Stimulated activated CD8-positive, alpha-beta memory T cell treated with anti-CD3 and anti-CD28 coated beads, Interleukin-15, amount 100 ng/mL, for 4 hours (primary cell): ENCODE results near the gene CENPB.
"Not testable (repeated sequence)": the region's sequence is repeated elsewhere in the genome, so short reads cannot be mapped to it uniquely, and the experiment has no call there.

Source experiments
- DNase-seq, 2 donors: peaks; one replicate each; pipeline ENCODE4 v3.0.0-alpha.2; 2020; ENCODE audit warnings: low read depth in 2 of 2

The CENPB gene, protein sequence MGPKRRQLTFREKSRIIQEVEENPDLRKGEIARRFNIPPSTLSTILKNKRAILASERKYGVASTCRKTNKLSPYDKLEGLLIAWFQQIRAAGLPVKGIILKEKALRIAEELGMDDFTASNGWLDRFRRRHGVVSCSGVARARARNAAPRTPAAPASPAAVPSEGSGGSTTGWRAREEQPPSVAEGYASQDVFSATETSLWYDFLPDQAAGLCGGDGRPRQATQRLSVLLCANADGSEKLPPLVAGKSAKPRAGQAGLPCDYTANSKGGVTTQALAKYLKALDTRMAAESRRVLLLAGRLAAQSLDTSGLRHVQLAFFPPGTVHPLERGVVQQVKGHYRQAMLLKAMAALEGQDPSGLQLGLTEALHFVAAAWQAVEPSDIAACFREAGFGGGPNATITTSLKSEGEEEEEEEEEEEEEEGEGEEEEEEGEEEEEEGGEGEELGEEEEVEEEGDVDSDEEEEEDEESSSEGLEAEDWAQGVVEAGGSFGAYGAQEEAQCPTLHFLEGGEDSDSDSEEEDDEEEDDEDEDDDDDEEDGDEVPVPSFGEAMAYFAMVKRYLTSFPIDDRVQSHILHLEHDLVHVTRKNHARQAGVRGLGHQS

DNA sequence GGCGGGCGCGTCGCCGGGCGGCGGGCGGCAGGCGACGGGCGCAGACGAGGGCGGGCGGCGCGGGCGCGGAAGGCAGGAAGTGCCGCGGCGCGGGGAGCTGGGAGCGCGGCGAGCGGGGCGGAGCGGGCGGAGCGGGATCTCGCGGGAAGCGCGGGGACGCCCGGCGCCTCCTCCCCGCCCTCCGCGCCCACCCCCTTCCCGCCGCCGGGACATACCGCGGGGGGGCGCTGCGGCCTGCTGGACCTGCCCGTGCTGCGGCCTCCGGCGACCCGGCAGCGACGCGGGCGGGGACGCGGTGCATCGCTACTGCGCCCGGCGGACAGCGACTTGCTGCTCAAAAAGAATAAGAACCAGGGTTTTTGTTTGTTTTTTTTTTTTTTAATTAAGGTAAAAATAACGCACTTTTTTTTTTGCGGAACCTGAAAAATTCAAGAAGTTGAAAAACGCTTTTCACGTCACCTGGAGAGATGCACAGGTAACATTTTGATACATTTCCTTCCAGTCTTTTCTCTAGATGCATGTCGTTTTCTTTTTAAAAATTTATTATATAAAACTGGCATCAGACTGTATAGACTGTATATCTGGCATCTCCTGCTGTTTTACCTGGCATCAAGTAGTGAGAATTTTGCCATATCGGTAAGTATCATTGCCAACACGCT lies at the start of gene CENPB:
CENPB (minus strand) TSS at position 76 of the 659 bp plus-strand sequence. CDS start 257 bp downstream, outside the sequence.
- peak; percentile 66 to 81 for DNase-seq

DNA sequence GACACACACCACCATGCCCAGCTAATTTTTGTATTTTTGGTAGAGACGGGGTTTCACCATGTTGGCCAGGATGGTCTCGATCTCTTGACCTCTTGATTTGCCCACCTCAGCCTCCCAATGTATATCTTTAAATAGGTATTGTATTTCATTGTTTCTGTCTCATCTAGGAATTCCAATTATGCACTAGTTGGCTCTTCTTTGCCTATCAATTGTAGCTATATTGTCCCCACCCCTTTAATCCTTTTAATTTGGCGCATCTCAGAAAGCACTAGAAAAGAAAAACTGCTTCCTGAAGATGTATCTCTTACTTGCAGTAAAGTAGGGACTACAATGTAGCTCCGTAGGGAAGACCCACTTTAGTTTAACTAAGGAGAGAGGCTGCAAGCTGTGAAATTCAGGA lies 49.6 kb upstream of the CENPB start:
- DNase-seq: no peak

GRCh38 chr20:3829891-3830290 lies 43.4 kb upstream of the CENPB start:
- DNase-seq: not testable (repeated sequence)

GRCh38 chr20:3828798-3829197 lies 42.3 kb upstream of the CENPB start:
- DNase-seq: no peak

DNA sequence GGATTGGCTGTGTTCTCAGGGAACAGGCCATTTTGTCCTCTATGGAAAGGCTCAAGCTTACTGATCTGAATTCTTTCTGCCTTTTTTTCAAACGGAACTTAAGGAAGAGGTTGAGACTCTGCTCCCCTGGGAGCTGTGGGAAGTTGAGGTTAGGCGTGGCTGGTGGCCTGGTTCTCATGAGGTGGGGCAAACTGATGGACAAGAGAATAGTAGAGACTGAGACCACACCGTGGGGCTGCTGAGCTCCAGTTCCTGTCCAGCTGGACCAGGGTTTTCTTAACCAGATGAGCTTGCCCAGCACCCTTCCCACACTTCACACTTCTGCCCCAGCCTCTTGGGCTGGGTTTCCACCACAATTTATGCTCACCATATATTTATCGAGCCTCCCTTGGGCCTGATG lies 39.9 kb upstream of the CENPB start:
- DNase-seq: no peak

DNA sequence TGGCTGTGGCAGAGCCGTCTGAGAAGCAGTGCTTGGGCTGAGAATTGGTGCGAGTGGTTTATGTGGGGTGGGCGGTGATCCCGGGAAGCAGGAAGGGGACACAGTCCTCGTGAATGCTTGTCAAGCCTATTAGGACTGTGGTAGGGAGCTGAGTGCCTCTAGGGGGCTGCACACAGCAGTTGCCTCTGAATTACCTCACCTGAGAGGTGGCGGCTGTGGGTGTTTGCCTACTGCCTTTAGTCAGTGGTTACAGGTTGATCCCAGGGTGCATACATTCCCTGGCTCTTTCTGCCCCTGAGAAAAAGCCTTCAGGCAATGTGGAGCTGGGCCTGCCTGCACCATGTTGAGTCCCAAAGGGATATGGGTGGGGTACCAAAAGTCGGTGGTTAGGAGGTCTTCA lies 39.0 kb upstream of the CENPB start:
- DNase-seq: no peak

GRCh38 chr20:3823881-3824280 lies 37.3 kb upstream of the CENPB start:
- no peak for DNase-seq

- DNase-seq: no peak
Measured at GRCh38 chr20:3821996-3822395, 35.5 kb upstream of the CENPB start.

GRCh38 chr20:3820901-3821727 lies 34.6 kb upstream of the CENPB start:
- DNase-seq: no peak

DNA sequence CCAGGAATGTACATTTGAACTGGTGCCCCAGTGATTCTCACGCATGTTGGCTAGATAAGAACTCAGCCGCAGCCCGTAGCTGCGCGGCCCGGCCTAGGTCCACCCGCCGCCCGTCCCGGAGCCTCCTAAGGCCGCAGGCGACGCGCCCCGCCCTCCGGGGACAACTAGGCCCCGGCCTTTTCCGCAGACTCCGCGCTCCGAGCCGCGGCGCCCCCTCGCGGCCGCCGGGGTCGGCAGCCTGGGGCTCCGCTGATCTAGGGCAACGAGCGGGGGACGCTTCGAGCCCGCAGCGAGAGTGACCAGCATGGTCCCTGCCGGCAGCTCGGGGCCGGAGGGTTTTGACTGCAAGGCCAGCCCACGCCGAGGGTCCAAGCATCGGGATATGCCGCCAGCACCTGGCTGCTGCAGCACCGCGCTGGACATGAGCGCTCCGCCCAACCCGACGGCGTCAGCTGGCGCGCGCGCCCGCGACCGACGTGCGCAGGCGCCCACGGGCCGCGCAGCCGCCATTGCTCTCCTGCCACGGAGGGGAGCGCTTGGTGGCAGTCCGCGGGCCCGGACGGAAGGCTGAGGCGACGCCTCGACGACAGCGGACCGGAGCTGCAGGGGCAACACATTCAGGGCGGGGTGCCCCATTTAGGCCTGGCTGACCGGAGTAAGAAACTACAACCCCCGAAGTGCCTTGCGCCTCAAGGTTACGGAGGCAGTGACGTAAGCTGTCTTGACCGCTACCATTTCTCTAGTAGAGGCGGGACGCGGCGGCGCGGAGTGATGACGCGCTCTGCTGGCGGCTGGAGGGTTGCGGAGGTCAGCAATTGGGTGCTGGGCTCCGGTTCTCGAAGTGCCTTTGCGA lies 33.7 kb upstream of the CENPB start, which contains the start of gene AP5S1:
AP5S1 (plus strand) TSS at position 500 of the 853 bp plus-strand sequence. CDS start 1,571 bp downstream, outside the sequence.
- peak; percentile 82 to 83 for DNase-seq

- DNase-seq: no peak
Measured at GRCh38 chr20:3819411-3820047, 33.0 kb upstream of the CENPB start.

DNA sequence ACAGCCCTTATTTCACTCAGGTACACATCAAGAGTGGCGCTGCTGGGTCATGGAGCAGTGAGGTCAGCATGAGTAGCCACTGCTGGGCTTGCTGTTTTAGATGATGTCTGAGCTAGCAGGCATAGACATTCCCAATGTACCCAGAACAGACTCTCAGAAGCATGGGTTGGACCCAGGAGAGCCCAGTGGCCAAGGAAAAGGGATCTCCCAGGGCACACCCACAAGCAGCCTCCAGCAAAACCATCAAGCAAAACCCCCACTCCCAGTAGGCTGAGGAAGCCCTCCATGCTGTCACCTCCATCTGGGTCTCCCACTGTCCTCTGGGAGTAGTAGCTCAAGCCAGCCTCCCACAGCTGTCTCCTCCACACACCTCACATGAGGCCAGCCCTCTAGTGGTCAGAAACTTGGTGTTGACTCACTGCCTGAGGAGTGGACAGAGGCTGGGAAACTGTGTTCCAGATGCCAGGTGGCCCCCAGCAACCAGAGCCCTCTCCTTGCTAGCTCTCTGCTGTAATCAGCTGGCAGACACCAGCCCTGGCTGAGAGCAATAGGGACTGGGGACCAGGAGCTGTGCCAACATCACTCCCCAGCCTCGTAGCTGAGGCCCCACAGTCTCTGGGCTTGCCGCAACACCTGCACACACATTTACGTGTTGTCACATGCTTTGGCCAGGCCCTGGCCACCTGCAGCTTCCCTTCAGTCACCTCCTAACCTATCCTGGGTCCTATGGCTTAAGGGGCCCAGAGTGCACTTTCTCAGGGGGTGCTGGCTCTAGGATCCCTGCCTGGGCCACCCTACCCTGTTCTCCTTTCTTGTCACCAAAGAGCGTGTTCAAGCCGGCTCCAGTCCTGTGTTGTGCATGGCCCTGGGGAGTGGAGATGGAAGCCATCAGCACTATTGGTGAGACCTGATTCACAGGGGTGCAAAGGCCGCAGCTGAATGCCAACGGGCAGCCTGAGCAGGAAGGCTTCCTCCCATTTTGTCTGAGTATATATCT lies 31.9 kb upstream of the CENPB start:
- no peak for DNase-seq

- DNase-seq: peak in 1 of 2 donors; percentile 15
Measured at GRCh38 chr20:3815703-3816315, 29.3 kb upstream of the CENPB start.

DNA sequence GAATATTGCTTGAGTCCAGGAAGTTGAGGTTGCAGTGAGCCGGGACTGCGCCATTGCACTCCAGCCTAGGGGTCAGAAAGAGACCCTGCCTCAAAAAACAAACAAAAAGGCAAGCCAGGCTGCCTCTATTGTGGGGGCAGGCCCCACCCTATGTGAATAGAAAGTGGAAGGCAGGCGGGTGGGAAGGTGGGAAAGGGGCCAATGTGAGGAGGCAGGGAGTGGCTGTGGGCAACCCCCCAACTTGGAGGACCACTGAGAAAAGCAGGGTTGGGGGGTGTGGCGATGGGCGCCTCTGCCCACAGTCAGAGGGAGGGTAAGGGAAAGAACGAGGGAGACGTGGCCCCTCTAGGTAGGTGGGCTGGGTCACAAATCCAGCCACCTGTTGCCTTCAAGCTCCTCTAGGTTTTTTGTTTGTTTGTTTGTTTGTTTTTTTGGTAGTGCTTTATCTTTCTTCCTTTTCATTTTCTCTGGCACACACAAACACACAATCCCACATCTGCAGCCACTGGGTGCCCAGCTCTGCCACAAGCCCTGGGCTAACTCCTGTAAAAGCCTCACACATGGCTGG lies 28.5 kb upstream of the CENPB start:
- no peak for DNase-seq

GRCh38 chr20:3813848-3814581 lies 27.5 kb upstream of the CENPB start:
- no peak for DNase-seq

GRCh38 chr20:3812975-3813847 lies 26.7 kb upstream of the CENPB start:
- DNase-seq: no peak

DNA sequence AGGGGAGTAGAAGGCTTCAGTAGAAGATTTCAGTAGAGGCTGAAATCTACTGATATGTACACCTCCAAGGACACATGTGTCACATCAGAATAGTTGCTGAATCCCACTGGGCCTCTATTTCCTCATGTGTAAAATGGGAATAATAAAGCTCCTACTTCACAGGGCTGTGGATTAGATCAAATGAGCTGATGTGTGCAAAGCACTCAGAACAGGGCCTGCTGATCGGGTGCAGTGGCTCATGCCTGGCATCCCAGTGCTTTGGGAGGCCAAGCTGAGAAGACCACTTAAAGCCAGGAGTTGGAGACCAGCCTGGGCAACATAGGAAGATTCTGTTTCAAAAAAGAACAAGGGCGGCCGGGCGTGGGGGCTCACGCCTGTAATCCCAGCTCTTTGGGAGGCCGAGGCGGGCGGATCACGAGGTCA lies 25.7 kb upstream of the CENPB start:
- DNase-seq: no peak
